ENCODE data around the gene EPS15.

DNA sequence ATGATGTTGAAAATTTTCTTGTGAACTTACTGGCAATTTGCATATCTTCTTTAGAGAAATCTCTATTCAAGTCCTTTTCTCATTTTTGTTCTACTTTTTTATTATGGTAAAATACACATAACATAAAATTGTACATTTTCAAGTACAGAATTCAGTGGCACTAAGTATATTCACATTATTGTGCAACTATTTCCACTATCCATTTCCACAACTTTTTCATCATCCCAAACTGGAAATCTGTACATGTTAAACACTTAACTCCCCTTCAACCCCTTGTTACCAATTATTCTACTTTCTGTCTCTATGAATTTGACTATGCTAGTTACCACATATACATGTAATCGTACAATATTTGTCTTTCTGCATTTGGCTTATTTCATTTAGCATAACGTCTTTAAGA lies 19.4 kb downstream of the EPS15 start:
- TF ChIP-seq, protein P1, sequence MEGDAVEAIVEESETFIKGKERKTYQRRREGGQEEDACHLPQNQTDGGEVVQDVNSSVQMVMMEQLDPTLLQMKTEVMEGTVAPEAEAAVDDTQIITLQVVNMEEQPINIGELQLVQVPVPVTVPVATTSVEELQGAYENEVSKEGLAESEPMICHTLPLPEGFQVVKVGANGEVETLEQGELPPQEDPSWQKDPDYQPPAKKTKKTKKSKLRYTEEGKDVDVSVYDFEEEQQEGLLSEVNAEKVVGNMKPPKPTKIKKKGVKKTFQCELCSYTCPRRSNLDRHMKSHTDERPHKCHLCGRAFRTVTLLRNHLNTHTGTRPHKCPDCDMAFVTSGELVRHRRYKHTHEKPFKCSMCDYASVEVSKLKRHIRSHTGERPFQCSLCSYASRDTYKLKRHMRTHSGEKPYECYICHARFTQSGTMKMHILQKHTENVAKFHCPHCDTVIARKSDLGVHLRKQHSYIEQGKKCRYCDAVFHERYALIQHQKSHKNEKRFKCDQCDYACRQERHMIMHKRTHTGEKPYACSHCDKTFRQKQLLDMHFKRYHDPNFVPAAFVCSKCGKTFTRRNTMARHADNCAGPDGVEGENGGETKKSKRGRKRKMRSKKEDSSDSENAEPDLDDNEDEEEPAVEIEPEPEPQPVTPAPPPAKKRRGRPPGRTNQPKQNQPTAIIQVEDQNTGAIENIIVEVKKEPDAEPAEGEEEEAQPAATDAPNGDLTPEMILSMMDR (IDR thresholded peaks at IDR 0.05): no peak
- no peak for TF ChIP-seq EZH2 (IDR thresholded peaks at IDR 0.05; ENCODE audit: borderline replicate concordance, insufficient read depth, low read depth, low read length, poor library complexity, severe bottlenecking)

Measured in B cell (primary cell).